Measurements from ENCODE around the gene SLC36A1.

Gene SLC36A1

DNA sequence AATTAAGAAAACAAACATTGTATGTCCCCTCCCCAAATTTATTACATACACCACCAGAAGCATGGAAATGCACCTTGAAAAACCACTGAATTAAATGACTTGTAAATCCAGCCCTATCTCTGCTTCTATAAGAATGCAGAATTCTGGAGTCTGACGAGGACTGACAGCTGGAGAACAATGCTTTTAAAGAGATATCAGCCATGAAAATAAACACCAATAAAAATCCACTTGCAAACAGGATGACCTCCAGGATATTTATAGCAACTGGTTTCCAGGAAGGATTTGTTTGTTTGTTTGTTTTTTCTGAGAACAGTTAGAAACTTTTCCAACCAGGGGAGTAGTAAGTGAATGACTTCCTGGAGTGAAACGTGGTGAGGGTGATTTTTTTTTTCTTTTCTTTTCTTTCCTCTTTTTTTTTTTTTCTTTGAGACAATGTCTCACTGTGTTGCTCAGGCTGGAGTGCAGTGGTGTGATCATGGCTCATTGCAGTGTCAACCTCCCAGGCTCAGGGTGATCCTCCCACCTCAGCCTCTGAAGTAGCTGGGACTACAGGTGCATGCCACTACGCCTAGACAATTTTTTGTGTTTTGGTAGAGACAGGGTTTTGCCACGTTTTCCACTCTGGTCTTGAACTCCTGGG, 38.7 kb upstream of the SLC36A1 start:
- Histone ChIP-seq H3K27ac (ENCODE audit: low read length) (no peak overlapping the region), H3K36me3 (ENCODE audit: insufficient read depth, low read length) (no peaks in the 10 kb centered on the region), H2AFZ (ENCODE audit: low read depth, low read length) (no peak overlapping the region), H3K79me2 (ENCODE audit: insufficient read depth, low read length) (no peaks in the 10 kb centered on the region), H3K27me3 (ENCODE audit: insufficient read depth, low read length, poor library complexity) (peaks cover 10% of the 10 kb centered on the region), H3K4me3 (ENCODE audit: low read depth in 1 of 2, low read length in 2 of 2) (no peak overlapping the region), H3K4me2 (ENCODE audit: insufficient read depth, low read length) (no peak overlapping the region), H3K4me1 (ENCODE audit: insufficient read depth, low read length) (no peaks in the 10 kb centered on the region), H4K20me1 (ENCODE audit: insufficient read depth, low read length) (no peaks in the 10 kb centered on the region), H3K9me3 (ENCODE audit: insufficient read depth, low read length, severe bottlenecking) (no peaks in the 10 kb centered on the region), H3K9ac (ENCODE audit: low read depth, low read length) (no peak overlapping the region)
- TF ChIP-seq, protein P1, sequence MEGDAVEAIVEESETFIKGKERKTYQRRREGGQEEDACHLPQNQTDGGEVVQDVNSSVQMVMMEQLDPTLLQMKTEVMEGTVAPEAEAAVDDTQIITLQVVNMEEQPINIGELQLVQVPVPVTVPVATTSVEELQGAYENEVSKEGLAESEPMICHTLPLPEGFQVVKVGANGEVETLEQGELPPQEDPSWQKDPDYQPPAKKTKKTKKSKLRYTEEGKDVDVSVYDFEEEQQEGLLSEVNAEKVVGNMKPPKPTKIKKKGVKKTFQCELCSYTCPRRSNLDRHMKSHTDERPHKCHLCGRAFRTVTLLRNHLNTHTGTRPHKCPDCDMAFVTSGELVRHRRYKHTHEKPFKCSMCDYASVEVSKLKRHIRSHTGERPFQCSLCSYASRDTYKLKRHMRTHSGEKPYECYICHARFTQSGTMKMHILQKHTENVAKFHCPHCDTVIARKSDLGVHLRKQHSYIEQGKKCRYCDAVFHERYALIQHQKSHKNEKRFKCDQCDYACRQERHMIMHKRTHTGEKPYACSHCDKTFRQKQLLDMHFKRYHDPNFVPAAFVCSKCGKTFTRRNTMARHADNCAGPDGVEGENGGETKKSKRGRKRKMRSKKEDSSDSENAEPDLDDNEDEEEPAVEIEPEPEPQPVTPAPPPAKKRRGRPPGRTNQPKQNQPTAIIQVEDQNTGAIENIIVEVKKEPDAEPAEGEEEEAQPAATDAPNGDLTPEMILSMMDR (IDR thresholded peaks at IDR 0.05; ENCODE audit: borderline replicate concordance, extremely low read depth, low read length, poor library complexity, severe bottlenecking) = no peak
- DNase-seq = no peak
- ATAC-seq (ENCODE audit: insufficient read depth, low read depth) = no peak

DNA sequence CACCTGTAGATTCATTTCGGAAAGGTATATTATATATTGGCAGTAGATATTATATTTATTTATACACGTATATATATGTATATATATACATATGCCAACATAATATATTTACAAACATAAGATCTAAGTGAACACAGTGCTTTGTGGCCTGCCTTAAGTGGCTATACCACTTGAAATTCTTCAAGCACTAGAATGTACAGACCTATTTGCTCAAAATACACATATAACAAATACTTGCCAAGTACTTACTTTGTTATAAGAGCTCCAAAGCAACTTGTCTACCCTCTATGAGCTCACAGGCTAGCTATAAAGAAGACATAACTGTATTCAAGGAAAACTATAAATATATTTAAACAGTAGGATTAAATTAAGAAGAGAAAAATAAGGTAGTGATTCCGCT, 33.6 kb upstream of the SLC36A1 start:
- TF ChIP-seq EZH2 (IDR thresholded peaks at IDR 0.05; ENCODE audit: borderline replicate concordance, low read depth, low read length, severe bottlenecking) = no peak
- TF ChIP-seq, protein P1 (IDR thresholded peaks at IDR 0.05; ENCODE audit: borderline replicate concordance, extremely low read depth, low read length, poor library complexity, severe bottlenecking) = no peak
- ATAC-seq (ENCODE audit: insufficient read depth, low read depth) = no peak

DNA sequence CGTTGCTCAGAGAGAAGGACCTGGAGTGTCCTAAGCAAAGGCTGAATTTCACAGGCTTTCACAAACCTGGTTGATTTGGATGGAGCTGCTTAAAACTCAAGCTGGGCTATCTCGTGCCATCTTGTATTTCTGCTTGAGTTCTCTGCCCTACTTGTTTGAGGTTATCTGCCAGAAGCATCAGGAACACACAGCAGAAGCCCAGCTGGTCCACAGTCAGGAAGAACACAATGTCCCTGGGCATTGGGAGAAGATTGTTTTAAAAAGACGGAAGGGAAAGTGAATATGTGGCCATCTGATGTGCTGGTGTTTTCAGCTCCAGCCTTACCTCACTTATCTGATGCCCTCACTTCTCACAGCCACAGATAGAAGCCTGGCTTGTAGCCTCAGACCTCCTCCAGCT, 32.9 kb upstream of the SLC36A1 start:
- Histone ChIP-seq H3K9ac (ENCODE audit: low read depth, low read length) (no peak overlapping the region), H3K9me3 (ENCODE audit: insufficient read depth, low read length, severe bottlenecking) (peaks cover 16% of the 10 kb centered on the region), H3K79me2 (ENCODE audit: insufficient read depth, low read length) (no peaks in the 10 kb centered on the region), H3K36me3 (ENCODE audit: insufficient read depth, low read length) (no peaks in the 10 kb centered on the region), H3K4me3 (ENCODE audit: low read depth in 1 of 2, low read length in 2 of 2) (no peak overlapping the region), H3K27ac (ENCODE audit: low read length) (no peak overlapping the region), H3K4me1 (ENCODE audit: insufficient read depth, low read length) (no peaks in the 10 kb centered on the region), H3K4me2 (ENCODE audit: insufficient read depth, low read length) (no peak overlapping the region), H2AFZ (ENCODE audit: low read depth, low read length) (no peak overlapping the region), H3K27me3 (ENCODE audit: insufficient read depth, low read length, poor library complexity) (peaks cover 2% of the 10 kb centered on the region), H4K20me1 (ENCODE audit: insufficient read depth, low read length) (no peaks in the 10 kb centered on the region)
- TF ChIP-seq, protein P1 (IDR thresholded peaks at IDR 0.05; ENCODE audit: borderline replicate concordance, extremely low read depth, low read length, poor library complexity, severe bottlenecking) = no peak
- TF ChIP-seq EZH2 (IDR thresholded peaks at IDR 0.05; ENCODE audit: borderline replicate concordance, low read depth, low read length, severe bottlenecking) = no peak
- no peak for ATAC-seq (ENCODE audit: insufficient read depth, low read depth)
- no peak for DNase-seq

More for the DNA sequence above, 33.6 kb upstream of the SLC36A1 start:
- Histone ChIP-seq H3K4me3 (ENCODE audit: low read depth in 1 of 2, low read length in 2 of 2) (no peak overlapping the region), H3K27me3 (ENCODE audit: insufficient read depth, low read length, poor library complexity) (peaks cover 7% of the 10 kb centered on the region), H2AFZ (ENCODE audit: low read depth, low read length) (no peak overlapping the region), H3K79me2 (ENCODE audit: insufficient read depth, low read length) (no peaks in the 10 kb centered on the region), H3K4me2 (ENCODE audit: insufficient read depth, low read length) (no peak overlapping the region), H4K20me1 (ENCODE audit: insufficient read depth, low read length) (no peaks in the 10 kb centered on the region), H3K4me1 (ENCODE audit: insufficient read depth, low read length) (no peaks in the 10 kb centered on the region), H3K9me3 (ENCODE audit: insufficient read depth, low read length, severe bottlenecking) (peaks cover 16% of the 10 kb centered on the region), H3K36me3 (ENCODE audit: insufficient read depth, low read length) (no peaks in the 10 kb centered on the region), H3K9ac (ENCODE audit: low read depth, low read length) (no peak overlapping the region), H3K27ac (ENCODE audit: low read length) (no peak overlapping the region)
- DNase-seq = no peak

Measured in DND-41 (cell line).